DOHH2 (cell line): ENCODE results near the gene GALNT18.

Experiments
- H3F3A ChIP-seq: fragments of 200-600 bp; sonication (generic), shearing (Covaris generic); 2 replicates; pipeline ENCODE4 v1.6.0; 2016; ENCODE audit warnings: antibody characterized with exemption, mild to moderate bottlenecking; ENCODE audit not compliant: control insufficient read depth, insufficient read depth
- H3K27ac ChIP-seq: fragments of 200-600 bp; sonication (generic); 2 replicates; pipeline ENCODE4 v1.5.1; 2014; ENCODE audit warnings: low read depth, mild to moderate bottlenecking, low read length, moderate library complexity
- H3K27me3 ChIP-seq: fragments of 200-600 bp; sonication (generic); 2 replicates; pipeline ENCODE4 v1.6.1; 2014; ENCODE audit warnings: mild to moderate bottlenecking, low read length, mixed read lengths; ENCODE audit not compliant: control insufficient read depth
- H3K36me3 ChIP-seq: fragments of 200-600 bp; sonication (generic); 2 replicates; pipeline ENCODE4 v1.6.1; 2014; ENCODE audit warnings: mild to moderate bottlenecking, low read length, moderate library complexity, mixed read lengths; ENCODE audit not compliant: control insufficient read depth
- H3K4me1 ChIP-seq: fragments of 200-600 bp; sonication (generic); 2 replicates; pipeline ENCODE4 v1.6.1; 2014; ENCODE audit warnings: mild to moderate bottlenecking, low read length, mixed read lengths; ENCODE audit not compliant: control insufficient read depth
- H3K4me2 ChIP-seq: fragments of 200-600 bp; sonication (generic); 2 replicates; pipeline ENCODE4 v1.6.0; 2014; ENCODE audit warnings: mild to moderate bottlenecking, low read length, moderate library complexity
- H3K4me3 ChIP-seq: fragments of 200-600 bp; sonication (generic); 2 replicates; pipeline ENCODE4 v1.5.1; 2014; ENCODE audit warnings: mild to moderate bottlenecking, low read length, mixed read lengths
- H3K79me2 ChIP-seq: fragments of 200-600 bp; sonication (generic); 2 replicates; pipeline ENCODE4 v1.6.1; 2014; ENCODE audit warnings: mild to moderate bottlenecking, low read length, mixed read lengths; ENCODE audit not compliant: control insufficient read depth
- H3K9me2 ChIP-seq: fragments of 200-600 bp; sonication (generic); replicated peaks from 2 replicates; pipeline ENCODE4 v1.6.1; 2014; ENCODE audit warnings: mild to moderate bottlenecking, low read length, mixed read lengths; ENCODE audit not compliant: control insufficient read depth
- H3K9me3 ChIP-seq: fragments of 200-600 bp; sonication (generic); 2 replicates; pipeline ENCODE4 v1.6.1; 2014; ENCODE audit warnings: antibody characterized with exemption, low read length, mixed read lengths; ENCODE audit not compliant: control insufficient read depth, insufficient read depth
- H4K20me1 ChIP-seq: fragments of 200-600 bp; sonication (generic); 2 replicates; pipeline ENCODE4 v1.6.0; 2014; ENCODE audit warnings: low read depth, mild to moderate bottlenecking, antibody characterized with exemption, low read length, moderate library complexity; ENCODE audit not compliant: control insufficient read depth, insufficient read depth
- CTCF ChIP-seq: fragments of 200-600 bp; sonication (generic); IDR thresholded peaks from one replicate; pipeline ENCODE4 v1.5.1; 2014; ENCODE audit warnings: antibody characterized with exemption, mild to moderate bottlenecking, low read depth, low read length; ENCODE audit not compliant: poor library complexity, severe bottlenecking
- EZH2phosphoT487 ChIP-seq: fragments of 200-600 bp; sonication (generic); IDR thresholded peaks from 2 replicates; pipeline ENCODE4 v1.6.1; 2017; ENCODE audit warnings: borderline replicate concordance, mild to moderate bottlenecking, antibody characterized with exemption, low read length, moderate library complexity, mixed read lengths

GALNT18 gene

GRCh38 chr11:11290354-11290753 lies 331.5 kb downstream of the GALNT18 start:
- Histone ChIP-seq H3K9me2 (no peaks in the 10 kb centered on the region), H4K20me1 (no peaks in the 10 kb centered on the region), H3K4me2 (no peak overlapping the region), H3F3A (no peaks in the 10 kb centered on the region), H3K4me1 (no peaks in the 10 kb centered on the region), H3K79me2 (no peaks in the 10 kb centered on the region), H3K27ac (no peak overlapping the region), H3K27me3 (peaks cover 22% of the 10 kb centered on the region), H3K9me3 (no peaks in the 10 kb centered on the region), H3K4me3 (no peak overlapping the region), H3K36me3 (no peaks in the 10 kb centered on the region)
- TF ChIP-seq CTCF: no peak
- no peak for TF ChIP-seq EZH2phosphoT487

GRCh38 chr11:11289669-11290068 lies 332.1 kb downstream of the GALNT18 start:
- H3K4me3 ChIP-seq: no peak overlapping the region
- peaks cover 22% of the 10 kb centered on the region for H3K27me3 ChIP-seq
- H3K79me2 ChIP-seq: no peaks in the 10 kb centered on the region
- H3K9me2 ChIP-seq: no peaks in the 10 kb centered on the region
- no peaks in the 10 kb centered on the region for H3F3A ChIP-seq
- TF ChIP-seq CTCF: no peak
- no peak for TF ChIP-seq EZH2phosphoT487
- no peaks in the 10 kb centered on the region for H3K36me3 ChIP-seq
- no peaks in the 10 kb centered on the region for H3K9me3 ChIP-seq
- no peaks in the 10 kb centered on the region for H4K20me1 ChIP-seq
- H3K4me1 ChIP-seq: no peaks in the 10 kb centered on the region
- H3K27ac ChIP-seq: no peak overlapping the region
- H3K4me2 ChIP-seq: no peak overlapping the region

GRCh38 chr11:11288972-11289616 lies 332.7 kb downstream of the GALNT18 start:
- H3F3A ChIP-seq: no peaks in the 10 kb centered on the region
- no peaks in the 10 kb centered on the region for H3K36me3 ChIP-seq
- no peaks in the 10 kb centered on the region for H3K9me3 ChIP-seq
- H3K27me3 ChIP-seq: peaks cover 22% of the 10 kb centered on the region
- no peak for TF ChIP-seq CTCF
- no peaks in the 10 kb centered on the region for H4K20me1 ChIP-seq
- H3K27ac ChIP-seq: no peak overlapping the region
- H3K9me2 ChIP-seq: no peaks in the 10 kb centered on the region
- no peak overlapping the region for H3K4me3 ChIP-seq
- H3K4me1 ChIP-seq: no peaks in the 10 kb centered on the region
- H3K79me2 ChIP-seq: no peaks in the 10 kb centered on the region
- no peak overlapping the region for H3K4me2 ChIP-seq
